HFFc6 (cell line): ENCODE data around the gene MTERF4. TPM values are rescaled to one million over a fixed set of nuclear protein-coding genes. Genes with fewer than 3 reads are reported as not detected.

Experiments used
- DNase-seq: peaks from one replicate; pipeline ENCODE4 v3.0.0-alpha.2; 2018
- H3K27ac Mint-ChIP-seq: 2 replicates; pipeline ENCODE4 v1.8.0; 2020; ENCODE audit warnings: mild to moderate bottlenecking, mixed read lengths
- H3K27me3 Mint-ChIP-seq: 2 replicates; pipeline ENCODE4 v1.8.0; 2021; ENCODE audit warnings: mild to moderate bottlenecking, moderate library complexity, mixed read lengths; ENCODE audit not compliant: insufficient read depth
- H3K36me3 Mint-ChIP-seq: 2 replicates; pipeline ENCODE4 v1.8.0; 2021; ENCODE audit warnings: low read depth, mixed read lengths
- H3K4me1 Mint-ChIP-seq: 2 replicates; pipeline ENCODE4 v1.8.0; 2020; ENCODE audit warnings: low read depth, mixed read lengths
- H3K4me3 Mint-ChIP-seq: 2 replicates; pipeline ENCODE4 v1.8.0; 2020; ENCODE audit warnings: mild to moderate bottlenecking, moderate library complexity, mixed read lengths
- H3K9me3 Mint-ChIP-seq: 2 replicates; pipeline ENCODE4 v1.8.0; 2020; ENCODE audit warnings: mild to moderate bottlenecking, mixed read lengths
- total RNA-seq, 6 experiments: library from RNA; stranded (reverse); fragmentation: NEBNext Ultra II Directional; extraction: Animal tissue kit (Norgen Biotek cat#: 25700); gene quantifications; 2 replicates in 1 of 6; 3 replicates in 5 of 6; pipeline ENCODE4 v1.2.3, GENCODE V29; 2021
- TF ChIP-seq, protein P1 (sequence below): fragments of 200-600 bp; sonication (generic); IDR thresholded peaks from 2 replicates; pipeline ENCODE4 v1.5.0; 2021; ENCODE audit warnings: antibody characterized with exemption, mild to moderate bottlenecking

The MTERF4 gene
- total RNA-seq, 6 experiments from 2014 or later: 17.2 to 20.6 (median 17.9) TPM

DNA sequence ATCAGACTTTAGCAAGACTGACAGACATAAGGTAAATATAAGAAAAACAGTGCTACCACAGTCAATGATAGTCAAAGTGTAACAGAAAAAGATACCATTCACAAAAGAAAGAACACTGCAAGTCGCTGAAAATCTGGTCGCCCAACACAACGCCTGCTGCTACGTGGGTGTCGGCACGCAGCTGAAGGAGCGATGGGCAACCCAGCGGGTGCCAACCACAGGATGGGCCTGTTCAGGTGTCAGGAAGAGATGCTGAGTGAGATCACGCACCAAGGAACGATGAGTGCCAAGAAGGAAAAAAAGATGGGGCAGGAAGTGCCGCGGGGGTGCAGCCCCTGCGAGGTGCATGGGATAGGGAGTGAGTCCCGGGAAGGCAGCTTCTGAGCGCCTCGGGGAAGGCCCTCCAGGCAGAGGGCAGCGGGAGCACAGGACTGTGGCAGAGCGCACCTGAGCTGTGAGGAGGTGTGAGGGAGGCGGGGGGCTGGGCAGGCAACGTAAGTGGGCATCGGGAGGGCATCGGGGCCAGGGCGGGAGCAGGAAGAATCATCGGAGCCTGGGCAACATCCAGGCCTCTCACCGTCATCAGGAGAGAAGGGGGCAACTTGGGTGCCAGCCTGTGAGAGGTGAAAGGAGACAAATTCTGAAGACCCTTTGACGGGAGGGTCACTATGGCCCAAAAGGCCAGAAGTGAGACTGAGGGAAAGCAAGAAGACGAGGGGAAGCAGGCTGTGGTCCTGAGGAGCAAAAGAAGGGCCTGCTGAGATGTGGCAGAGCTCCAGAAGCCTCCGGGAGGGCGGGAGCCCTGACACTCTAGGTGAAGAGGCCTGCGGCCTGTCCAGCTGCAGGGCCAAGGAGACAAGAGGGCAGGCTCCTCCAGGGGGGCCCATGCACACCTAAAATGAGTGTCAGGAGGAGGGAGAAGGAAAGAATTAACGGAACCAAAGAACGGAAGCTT is 14.8 kb upstream of the MTERF4 start:
- TF ChIP-seq, protein P1, sequence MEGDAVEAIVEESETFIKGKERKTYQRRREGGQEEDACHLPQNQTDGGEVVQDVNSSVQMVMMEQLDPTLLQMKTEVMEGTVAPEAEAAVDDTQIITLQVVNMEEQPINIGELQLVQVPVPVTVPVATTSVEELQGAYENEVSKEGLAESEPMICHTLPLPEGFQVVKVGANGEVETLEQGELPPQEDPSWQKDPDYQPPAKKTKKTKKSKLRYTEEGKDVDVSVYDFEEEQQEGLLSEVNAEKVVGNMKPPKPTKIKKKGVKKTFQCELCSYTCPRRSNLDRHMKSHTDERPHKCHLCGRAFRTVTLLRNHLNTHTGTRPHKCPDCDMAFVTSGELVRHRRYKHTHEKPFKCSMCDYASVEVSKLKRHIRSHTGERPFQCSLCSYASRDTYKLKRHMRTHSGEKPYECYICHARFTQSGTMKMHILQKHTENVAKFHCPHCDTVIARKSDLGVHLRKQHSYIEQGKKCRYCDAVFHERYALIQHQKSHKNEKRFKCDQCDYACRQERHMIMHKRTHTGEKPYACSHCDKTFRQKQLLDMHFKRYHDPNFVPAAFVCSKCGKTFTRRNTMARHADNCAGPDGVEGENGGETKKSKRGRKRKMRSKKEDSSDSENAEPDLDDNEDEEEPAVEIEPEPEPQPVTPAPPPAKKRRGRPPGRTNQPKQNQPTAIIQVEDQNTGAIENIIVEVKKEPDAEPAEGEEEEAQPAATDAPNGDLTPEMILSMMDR: no peak
- H3K27me3 Mint-ChIP-seq: no peaks in the 10 kb centered on the region; the same call in 1 of the 2 replicates
- peaks cover 10% of the 10 kb centered on the region for H3K9me3 Mint-ChIP-seq
- H3K4me1 Mint-ChIP-seq: peaks cover 6% of the 10 kb centered on the region; the same call in 1 of the 2 replicates
- no peak for DNase-seq
- no peak overlapping the region for H3K4me3 Mint-ChIP-seq
- H3K27ac Mint-ChIP-seq: no peak overlapping the region
- H3K36me3 Mint-ChIP-seq: peaks cover 22% of the 10 kb centered on the region

DNA sequence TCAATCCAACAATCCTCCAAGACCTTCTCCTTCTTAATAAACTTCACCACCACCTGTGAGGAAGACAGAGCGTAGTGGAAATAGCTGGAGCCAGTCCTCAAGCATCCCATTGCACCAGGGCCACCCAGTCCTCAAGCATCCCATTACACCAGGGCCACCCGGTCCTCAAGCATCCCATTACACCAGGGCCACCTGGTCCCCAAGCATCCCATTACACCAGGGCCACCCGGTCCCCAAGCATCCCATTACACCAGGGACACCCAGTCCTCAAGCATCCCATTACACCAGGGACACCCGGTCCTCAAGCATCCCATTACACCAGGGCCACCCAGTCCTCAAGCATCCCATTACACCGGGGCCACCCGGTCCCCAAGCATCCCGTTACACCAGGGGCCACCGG is 13.3 kb upstream of the MTERF4 start:
- no peaks in the 10 kb centered on the region; the same call in 1 of the 2 replicates for H3K4me1 Mint-ChIP-seq
- H3K4me3 Mint-ChIP-seq: no peak overlapping the region
- peaks cover 6% of the 10 kb centered on the region; the same call in 1 of the 2 replicates for H3K36me3 Mint-ChIP-seq
- H3K9me3 Mint-ChIP-seq: no peaks in the 10 kb centered on the region
- DNase-seq: no peak
- H3K27ac Mint-ChIP-seq: no peak overlapping the region
- H3K27me3 Mint-ChIP-seq: no peaks in the 10 kb centered on the region; the same call in 1 of the 2 replicates
- TF ChIP-seq, protein P1: no peak

DNA sequence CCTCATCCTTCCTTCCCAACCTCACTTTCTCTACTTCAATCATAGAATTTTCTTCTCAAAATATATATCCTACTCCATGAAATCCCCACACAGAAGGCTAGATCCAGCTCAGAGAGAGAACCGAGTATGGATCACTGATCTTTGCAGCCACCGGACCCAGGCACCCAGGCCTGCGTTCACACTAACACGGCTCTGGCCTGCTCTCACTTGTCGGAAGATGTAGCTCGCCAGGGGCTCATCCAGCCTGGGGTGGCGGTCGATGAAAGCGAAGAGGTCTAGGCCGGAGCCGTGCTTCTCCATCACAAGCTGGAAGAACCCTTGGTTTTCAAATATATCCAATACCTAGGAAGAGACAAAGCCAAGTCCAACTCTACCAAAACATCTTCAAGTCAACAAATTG is 12.7 kb upstream of the MTERF4 start:
- Mint-ChIP-seq H3K27me3 (no peaks in the 10 kb centered on the region; the same call in 1 of the 2 replicates), H3K27ac (no peak overlapping the region), H3K4me1 (no peaks in the 10 kb centered on the region; the same call in 1 of the 2 replicates), H3K9me3 (no peaks in the 10 kb centered on the region), H3K4me3 (no peak overlapping the region), H3K36me3 (peaks cover 4% of the 10 kb centered on the region; the same call in 1 of the 2 replicates)
- TF ChIP-seq, protein P1: no peak
- DNase-seq: no peak

DNA sequence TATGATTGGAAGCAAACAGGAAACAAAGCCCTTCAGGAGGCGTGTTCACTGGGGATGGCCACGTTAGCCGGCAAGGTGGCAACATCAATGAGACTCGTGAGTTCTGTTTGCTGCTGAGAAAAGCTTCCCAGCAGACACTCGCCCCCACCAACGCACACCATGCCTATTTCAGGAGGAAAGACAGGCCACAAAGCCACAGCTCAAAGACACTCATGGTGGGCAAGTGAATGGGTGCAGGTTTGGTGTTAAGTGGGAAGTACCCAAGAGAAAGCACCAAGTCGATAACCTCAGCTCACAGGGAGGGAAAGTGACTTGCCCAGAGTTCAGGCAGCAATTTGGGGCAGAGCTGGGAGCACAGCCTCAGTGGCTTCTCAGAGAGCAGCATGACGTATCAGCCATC is 10.5 kb upstream of the MTERF4 start:
- Mint-ChIP-seq H3K27me3 (no peaks in the 10 kb centered on the region; the same call in 1 of the 2 replicates), H3K27ac (no peak overlapping the region), H3K9me3 (no peaks in the 10 kb centered on the region), H3K36me3 (peaks cover 4% of the 10 kb centered on the region; the same call in 1 of the 2 replicates), H3K4me1 (no peaks in the 10 kb centered on the region; the same call in 1 of the 2 replicates), H3K4me3 (no peak overlapping the region)
- TF ChIP-seq, protein P1: no peak
- no peak for DNase-seq

DNA sequence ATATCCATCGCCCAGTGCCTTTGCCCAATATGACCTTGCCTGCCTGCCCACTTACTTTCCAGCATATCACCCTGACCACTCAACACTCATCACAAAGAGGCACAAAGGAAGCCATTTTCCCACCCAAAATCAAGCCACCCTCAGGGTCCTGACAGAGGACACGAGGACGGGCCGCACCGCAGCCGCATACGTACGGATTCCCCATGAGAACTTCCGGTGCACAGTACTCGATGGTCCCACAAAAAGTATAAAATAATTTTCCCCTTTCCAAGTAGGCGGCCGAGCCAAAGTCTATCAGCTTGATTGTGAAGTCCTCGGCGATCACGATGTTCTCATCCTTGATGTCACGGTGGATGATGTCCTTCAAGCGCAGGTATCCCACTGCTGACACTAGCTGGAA is 10.0 kb upstream of the MTERF4 start:
- Mint-ChIP-seq H3K4me1 (no peaks in the 10 kb centered on the region; the same call in 1 of the 2 replicates), H3K9me3 (no peaks in the 10 kb centered on the region), H3K4me3 (no peak overlapping the region), H3K27ac (no peak overlapping the region), H3K36me3 (peaks cover 4% of the 10 kb centered on the region; the same call in 1 of the 2 replicates), H3K27me3 (no peaks in the 10 kb centered on the region; the same call in 1 of the 2 replicates)
- no peak for DNase-seq
- TF ChIP-seq, protein P1: no peak
